ENCODE data around the gene COMMD6. TPM values are rescaled to one million over a fixed set of nuclear protein-coding genes. Genes with fewer than 3 reads are reported as not detected.

COMMD6 gene
- total and polyA plus RNA-seq, 2 experiments from 2014 or later: 125 to 396 TPM

DNA sequence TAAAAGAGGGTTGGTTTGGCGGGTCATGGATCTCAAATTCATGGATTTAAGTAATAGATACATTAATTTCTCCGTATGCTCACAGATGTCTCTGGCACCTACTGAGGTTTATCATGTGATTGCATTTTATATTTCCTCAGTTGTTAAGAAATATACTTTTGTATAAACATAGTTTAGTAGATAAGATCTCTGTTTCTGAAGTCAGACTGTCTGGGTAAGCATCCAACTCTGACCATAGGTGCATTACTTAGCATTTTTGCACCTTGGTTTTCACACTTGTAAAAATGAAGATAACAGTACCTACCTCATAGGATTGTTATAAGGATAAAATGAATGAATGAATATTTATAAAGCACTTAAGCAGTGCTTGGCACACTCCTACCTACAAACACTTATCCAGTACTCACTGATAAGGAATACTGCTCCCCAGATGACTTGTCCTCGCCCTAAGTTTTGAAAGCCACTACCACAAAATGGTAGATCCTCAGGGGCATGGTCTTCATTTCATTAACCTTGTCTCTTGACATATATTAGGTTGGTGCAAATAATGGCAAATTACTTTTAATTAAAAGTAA lies 26.5 kb downstream of the COMMD6 start:
- H3K4me3 ChIP-seq: no peak overlapping the region
- DNase-seq (ENCODE audit: low read depth in 1 of 2, low spot score in 1 of 2): no peak
- TF ChIP-seq, protein P1, sequence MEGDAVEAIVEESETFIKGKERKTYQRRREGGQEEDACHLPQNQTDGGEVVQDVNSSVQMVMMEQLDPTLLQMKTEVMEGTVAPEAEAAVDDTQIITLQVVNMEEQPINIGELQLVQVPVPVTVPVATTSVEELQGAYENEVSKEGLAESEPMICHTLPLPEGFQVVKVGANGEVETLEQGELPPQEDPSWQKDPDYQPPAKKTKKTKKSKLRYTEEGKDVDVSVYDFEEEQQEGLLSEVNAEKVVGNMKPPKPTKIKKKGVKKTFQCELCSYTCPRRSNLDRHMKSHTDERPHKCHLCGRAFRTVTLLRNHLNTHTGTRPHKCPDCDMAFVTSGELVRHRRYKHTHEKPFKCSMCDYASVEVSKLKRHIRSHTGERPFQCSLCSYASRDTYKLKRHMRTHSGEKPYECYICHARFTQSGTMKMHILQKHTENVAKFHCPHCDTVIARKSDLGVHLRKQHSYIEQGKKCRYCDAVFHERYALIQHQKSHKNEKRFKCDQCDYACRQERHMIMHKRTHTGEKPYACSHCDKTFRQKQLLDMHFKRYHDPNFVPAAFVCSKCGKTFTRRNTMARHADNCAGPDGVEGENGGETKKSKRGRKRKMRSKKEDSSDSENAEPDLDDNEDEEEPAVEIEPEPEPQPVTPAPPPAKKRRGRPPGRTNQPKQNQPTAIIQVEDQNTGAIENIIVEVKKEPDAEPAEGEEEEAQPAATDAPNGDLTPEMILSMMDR (IDR thresholded peaks at IDR 0.05; ENCODE audit: low read depth, low read length): no peak
- no peaks in the 10 kb centered on the region for H3K27me3 ChIP-seq
- no peak overlapping the region for H3K27ac ChIP-seq
- no peaks in the 10 kb centered on the region for H3K4me1 ChIP-seq (ENCODE audit: low read depth)
- H3K9me3 ChIP-seq (ENCODE audit: low read depth): no peaks in the 10 kb centered on the region
- no peaks in the 10 kb centered on the region for H3K36me3 ChIP-seq

DNA sequence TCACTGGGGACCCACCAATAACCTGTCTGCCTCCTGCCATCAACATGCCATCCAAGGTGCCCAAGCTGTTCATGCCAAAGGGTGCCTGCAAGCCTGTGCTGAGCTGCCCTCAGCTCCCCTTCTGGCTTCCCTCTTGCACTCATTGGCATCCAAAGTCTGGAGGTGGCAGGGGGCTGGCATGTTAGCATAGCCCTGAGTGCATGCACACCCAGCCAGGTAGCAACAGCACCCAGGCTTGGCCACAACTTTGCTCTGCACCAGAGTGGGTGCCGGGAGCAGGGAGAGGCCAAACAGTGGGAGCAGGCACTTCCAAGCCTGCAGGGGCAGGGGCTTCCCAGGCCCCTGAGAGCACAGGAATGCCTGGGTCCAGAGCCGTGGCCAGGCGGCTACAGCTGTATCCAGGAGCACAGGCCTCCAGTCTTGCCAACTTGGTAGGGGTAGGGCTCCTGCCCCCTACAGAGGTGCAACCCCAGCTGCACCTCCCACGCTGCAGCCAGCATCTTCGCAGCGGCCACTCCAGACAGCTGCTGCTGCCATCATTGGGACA lies 29.6 kb downstream of the COMMD6 start:
- H3K27me3 ChIP-seq: no peaks in the 10 kb centered on the region
- H3K36me3 ChIP-seq: no peaks in the 10 kb centered on the region
- no peak overlapping the region for H3K4me3 ChIP-seq
- H3K9me3 ChIP-seq (ENCODE audit: low read depth): no peaks in the 10 kb centered on the region
- TF ChIP-seq, protein P1 (IDR thresholded peaks at IDR 0.05; ENCODE audit: low read depth, low read length): no peak
- H3K27ac ChIP-seq: no peak overlapping the region
- no peaks in the 10 kb centered on the region for H3K4me1 ChIP-seq (ENCODE audit: low read depth)
- no peak for DNase-seq (ENCODE audit: low read depth in 1 of 2, low spot score in 1 of 2)

DNA sequence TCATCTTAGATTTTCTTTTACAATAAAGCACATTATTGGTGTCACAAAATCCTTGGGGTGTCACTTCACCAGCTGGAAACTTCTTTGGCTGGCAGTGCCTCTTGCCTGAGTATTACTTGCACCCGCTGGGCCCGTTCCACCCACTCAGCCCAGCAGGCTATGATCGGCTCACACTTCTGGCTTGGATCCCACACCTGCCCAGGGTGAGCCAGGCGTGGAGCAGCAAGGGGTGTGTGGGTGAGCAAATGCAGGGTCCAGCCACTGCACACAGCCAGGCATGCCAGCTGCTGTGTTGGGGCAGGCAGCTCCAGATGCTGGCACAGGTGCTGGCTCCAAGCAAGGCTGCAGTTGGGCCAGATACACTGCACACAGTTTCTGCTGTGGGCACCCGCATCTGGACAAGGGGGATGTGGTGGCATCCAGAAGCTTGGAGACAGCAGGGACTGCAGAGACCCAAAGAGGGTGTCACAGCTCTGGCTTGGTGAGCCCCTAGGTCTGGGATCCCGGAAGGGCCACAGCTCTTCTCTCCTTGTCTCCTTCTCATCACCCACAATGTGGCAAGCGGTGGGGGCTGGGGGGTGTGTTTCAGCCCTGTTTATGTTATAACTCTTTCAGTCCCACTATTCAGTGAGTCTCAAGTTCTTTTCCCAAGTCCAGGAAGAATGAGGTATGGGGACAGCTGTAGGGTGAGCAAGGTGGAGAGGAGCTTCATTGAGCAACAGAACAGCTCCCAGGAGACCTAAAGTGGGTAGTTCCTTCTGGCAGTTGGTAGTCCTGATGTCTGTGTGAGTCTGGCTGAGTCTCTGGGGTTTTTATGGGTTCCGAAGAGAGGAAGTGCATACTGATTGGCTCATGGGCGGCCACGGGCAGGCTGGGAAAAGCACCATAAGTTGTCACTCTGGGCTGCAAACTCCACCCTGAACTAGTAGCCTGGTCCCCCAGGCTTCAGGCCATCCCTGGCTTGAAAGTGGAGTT lies 30.3 kb downstream of the COMMD6 start:
- no peak for DNase-seq (ENCODE audit: low read depth in 1 of 2, low spot score in 1 of 2)
- H3K4me1 ChIP-seq (ENCODE audit: low read depth): no peaks in the 10 kb centered on the region
- H3K27ac ChIP-seq: no peak overlapping the region
- TF ChIP-seq, protein P1 (IDR thresholded peaks at IDR 0.05; ENCODE audit: low read depth, low read length): no peak
- no peaks in the 10 kb centered on the region for H3K27me3 ChIP-seq
- H3K9me3 ChIP-seq (ENCODE audit: low read depth): no peaks in the 10 kb centered on the region
- no peak overlapping the region for H3K4me3 ChIP-seq
- no peaks in the 10 kb centered on the region for H3K36me3 ChIP-seq

GRCh38 chr13:75506018-75506417 lies 31.6 kb downstream of the COMMD6 start:
- H3K27ac ChIP-seq: no peak overlapping the region
- no peaks in the 10 kb centered on the region for H3K27me3 ChIP-seq
- no peaks in the 10 kb centered on the region for H3K36me3 ChIP-seq
- no peaks in the 10 kb centered on the region for H3K9me3 ChIP-seq (ENCODE audit: low read depth)
- TF ChIP-seq, protein P1 (IDR thresholded peaks at IDR 0.05; ENCODE audit: low read depth, low read length): no peak
- no peak overlapping the region for H3K4me3 ChIP-seq
- DNase-seq (ENCODE audit: low read depth in 1 of 2, low spot score in 1 of 2): no peak
- no peaks in the 10 kb centered on the region for H3K4me1 ChIP-seq (ENCODE audit: low read depth)

- no peak for DNase-seq (ENCODE audit: low read depth in 1 of 2, low spot score in 1 of 2)
- no peak overlapping the region for H3K4me3 ChIP-seq
- H3K27ac ChIP-seq: no peak overlapping the region
- H3K4me1 ChIP-seq (ENCODE audit: low read depth): no peaks in the 10 kb centered on the region
- no peaks in the 10 kb centered on the region for H3K36me3 ChIP-seq
- TF ChIP-seq, protein P1 (IDR thresholded peaks at IDR 0.05; ENCODE audit: low read depth, low read length): no peak
- H3K9me3 ChIP-seq (ENCODE audit: low read depth): no peaks in the 10 kb centered on the region
- no peaks in the 10 kb centered on the region for H3K27me3 ChIP-seq
Observed at GRCh38 chr13:75505327-75505726, 32.3 kb downstream of the COMMD6 start.

Measured in cardiac muscle cell (in vitro differentiated cells and primary cell).